ENCODE data around the gene MYL2. TPM values are rescaled to one million over a fixed set of nuclear protein-coding genes. Genes with fewer than 3 reads are reported as not detected.

Gene MYL2
- total RNA-seq, 2 donors from 2014 or later = 2.4 TPM; not detected in 1

DNA sequence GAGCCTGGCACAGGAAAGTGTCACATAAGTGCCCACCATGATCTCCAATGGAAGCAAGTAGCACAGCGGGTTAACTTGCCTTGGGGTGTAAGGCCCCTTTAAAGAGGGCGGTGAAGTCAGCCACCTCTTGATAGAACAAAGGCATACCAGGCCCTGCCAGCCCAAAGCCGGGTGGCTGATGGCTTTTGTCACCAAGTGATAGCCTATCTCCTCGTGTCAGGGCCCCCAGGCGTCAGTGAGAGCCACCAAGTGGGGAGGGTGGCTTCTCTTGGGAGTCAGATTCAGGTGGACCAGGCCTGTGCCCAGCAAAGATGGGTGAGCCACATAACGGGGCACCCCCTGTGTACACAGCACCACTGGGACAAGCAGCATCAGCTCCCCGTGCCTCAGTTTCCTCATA, 8.3 kb upstream of the MYL2 start:
- Histone ChIP-seq H3K27ac (no peak overlapping the region), H3K9me3 (no peaks in the 10 kb centered on the region), H3K4me1 (no peaks in the 10 kb centered on the region), H3K36me3 (no peaks in the 10 kb centered on the region), H3K9ac (ENCODE audit: low read depth in 2 of 2, low read length in 2 of 2) (no peak overlapping the region), H3K27me3 (no peaks in the 10 kb centered on the region), H3K4me3 (no peak overlapping the region)
- TF ChIP-seq, protein P1, sequence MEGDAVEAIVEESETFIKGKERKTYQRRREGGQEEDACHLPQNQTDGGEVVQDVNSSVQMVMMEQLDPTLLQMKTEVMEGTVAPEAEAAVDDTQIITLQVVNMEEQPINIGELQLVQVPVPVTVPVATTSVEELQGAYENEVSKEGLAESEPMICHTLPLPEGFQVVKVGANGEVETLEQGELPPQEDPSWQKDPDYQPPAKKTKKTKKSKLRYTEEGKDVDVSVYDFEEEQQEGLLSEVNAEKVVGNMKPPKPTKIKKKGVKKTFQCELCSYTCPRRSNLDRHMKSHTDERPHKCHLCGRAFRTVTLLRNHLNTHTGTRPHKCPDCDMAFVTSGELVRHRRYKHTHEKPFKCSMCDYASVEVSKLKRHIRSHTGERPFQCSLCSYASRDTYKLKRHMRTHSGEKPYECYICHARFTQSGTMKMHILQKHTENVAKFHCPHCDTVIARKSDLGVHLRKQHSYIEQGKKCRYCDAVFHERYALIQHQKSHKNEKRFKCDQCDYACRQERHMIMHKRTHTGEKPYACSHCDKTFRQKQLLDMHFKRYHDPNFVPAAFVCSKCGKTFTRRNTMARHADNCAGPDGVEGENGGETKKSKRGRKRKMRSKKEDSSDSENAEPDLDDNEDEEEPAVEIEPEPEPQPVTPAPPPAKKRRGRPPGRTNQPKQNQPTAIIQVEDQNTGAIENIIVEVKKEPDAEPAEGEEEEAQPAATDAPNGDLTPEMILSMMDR (IDR thresholded peaks at IDR 0.05) = no peak
- intact Hi-C loops (cut with DNase I) = no loop called here
- no peak for DNase-seq

DNA sequence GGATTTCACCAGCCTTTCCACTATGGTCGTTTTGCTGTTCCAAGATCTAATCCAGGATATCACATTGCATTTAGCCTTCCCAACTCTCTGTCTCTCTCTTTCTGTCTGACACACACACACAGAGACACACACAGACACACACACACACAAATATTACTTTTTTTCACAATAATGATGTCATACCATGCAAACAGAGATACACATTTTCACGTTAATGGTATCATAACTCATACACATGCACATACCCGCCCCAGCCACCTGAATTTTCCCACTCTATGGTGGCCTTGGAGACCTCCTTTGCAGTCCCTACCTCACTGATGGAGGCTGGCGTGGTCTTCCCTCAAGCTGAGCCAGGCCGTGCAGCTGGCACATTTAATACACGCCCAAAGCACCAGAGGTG, 7.2 kb upstream of the MYL2 start:
- H3K4me3 ChIP-seq = no peak overlapping the region
- no peaks in the 10 kb centered on the region for H3K36me3 ChIP-seq
- no peaks in the 10 kb centered on the region for H3K27me3 ChIP-seq
- no peaks in the 10 kb centered on the region for H3K4me1 ChIP-seq
- H3K9me3 ChIP-seq = no peaks in the 10 kb centered on the region
- H3K27ac ChIP-seq = no peak overlapping the region
- no peak overlapping the region for H3K9ac ChIP-seq (ENCODE audit: low read depth in 2 of 2, low read length in 2 of 2)
- TF ChIP-seq, protein P1 (IDR thresholded peaks at IDR 0.05) = no peak
- intact Hi-C loops (cut with DNase I) = no loop called here
- DNase-seq = no peak

DNA sequence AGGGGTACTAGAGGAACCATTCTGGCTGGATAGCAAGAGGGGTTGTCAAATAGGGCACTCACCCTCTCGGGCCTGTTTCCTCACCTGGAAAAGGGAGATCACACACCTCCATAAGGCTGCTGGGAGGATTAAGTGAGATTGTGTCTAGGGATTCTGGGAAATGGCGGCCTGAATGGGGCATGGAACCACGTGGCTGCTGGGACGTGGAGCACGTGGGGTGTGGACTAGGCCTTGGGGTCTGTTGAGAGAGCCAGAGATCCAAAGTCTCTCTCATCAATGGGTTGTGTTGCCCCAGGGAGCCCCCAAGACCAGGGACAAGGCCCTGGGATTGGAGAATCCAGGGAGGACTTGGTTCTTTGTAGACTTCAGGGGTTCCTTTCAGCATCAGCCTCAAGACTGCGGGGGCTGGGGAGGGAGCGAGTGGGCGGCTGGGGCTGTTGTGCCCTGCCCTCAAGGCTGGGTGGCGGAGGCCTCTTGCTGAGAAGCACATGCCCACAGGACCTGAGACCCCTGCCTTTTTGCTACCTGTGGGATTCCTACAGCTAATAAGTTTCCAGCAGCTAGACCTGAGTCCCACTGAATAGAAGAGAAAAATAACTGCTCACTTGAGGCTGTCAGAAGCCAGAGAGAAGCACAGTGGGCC, 3.4 kb upstream of the MYL2 start:
- H3K27me3 ChIP-seq = no peaks in the 10 kb centered on the region

DNA sequence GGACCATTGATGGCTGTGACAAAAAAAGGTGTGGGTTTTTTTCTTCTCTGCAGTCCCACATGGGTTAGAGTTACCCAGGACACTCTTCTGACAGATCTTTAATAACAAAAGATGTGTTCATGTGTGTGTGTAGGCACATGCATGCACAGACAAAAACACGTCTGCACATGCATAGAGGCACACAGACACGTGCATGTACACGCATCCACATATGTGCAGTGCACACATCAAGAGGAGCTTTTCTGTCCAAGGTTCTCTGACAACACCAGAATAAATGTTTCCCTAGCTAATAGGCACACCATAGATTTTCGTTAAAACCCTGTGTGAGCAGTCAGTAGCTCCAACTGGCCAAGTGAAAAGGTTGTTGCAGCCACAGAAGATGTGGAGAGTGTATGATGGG, 2.8 kb upstream of the MYL2 start:
- TF ChIP-seq, protein P1 (IDR thresholded peaks at IDR 0.05) = no peak
- Histone ChIP-seq H3K9me3 (no peaks in the 10 kb centered on the region), H3K27me3 (no peaks in the 10 kb centered on the region), H3K27ac (no peak overlapping the region), H3K9ac (ENCODE audit: low read depth in 2 of 2, low read length in 2 of 2) (no peak overlapping the region), H3K36me3 (no peaks in the 10 kb centered on the region), H3K4me3 (no peak overlapping the region), H3K4me1 (no peaks in the 10 kb centered on the region)
- no peak for DNase-seq
- intact Hi-C loops (cut with DNase I) = no loop called here

More for the DNA sequence above, 3.4 kb upstream of the MYL2 start:
- Histone ChIP-seq H3K9me3 (no peaks in the 10 kb centered on the region), H3K4me3 (no peak overlapping the region), H3K4me1 (no peaks in the 10 kb centered on the region), H3K27ac (no peak overlapping the region), H3K9ac (ENCODE audit: low read depth in 2 of 2, low read length in 2 of 2) (no peak overlapping the region), H3K36me3 (no peaks in the 10 kb centered on the region)
- TF ChIP-seq, protein P1 (IDR thresholded peaks at IDR 0.05) = no peak
- intact Hi-C loops (cut with DNase I) = no loop called here
- no peak for DNase-seq

DNA sequence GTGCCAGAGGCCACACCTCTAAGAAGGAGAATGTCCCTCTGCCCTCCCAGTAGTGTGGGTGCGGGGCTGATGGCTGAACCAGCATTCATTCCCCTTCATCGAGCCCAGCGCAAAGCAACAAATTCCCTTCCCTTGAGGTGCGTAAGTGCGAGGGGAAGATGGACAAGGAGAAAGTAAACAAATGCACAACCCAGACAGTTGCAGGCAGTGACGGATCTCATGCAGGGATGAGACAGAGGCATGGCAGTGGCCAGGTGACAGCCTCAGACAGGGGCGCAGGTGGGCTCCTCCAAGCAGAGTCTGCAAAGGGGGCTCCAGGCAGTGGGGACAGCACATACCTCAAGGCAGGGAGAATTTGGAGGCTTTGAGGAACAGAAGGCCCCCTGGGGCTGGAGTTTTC, 2.3 kb upstream of the MYL2 start:
- no peak overlapping the region for H3K4me3 ChIP-seq
- no peaks in the 10 kb centered on the region for H3K36me3 ChIP-seq
- TF ChIP-seq, protein P1 (IDR thresholded peaks at IDR 0.05) = no peak
- intact Hi-C loops (cut with DNase I) = no loop called here
- H3K27ac ChIP-seq = no peak overlapping the region
- H3K4me1 ChIP-seq = no peaks in the 10 kb centered on the region
- no peaks in the 10 kb centered on the region for H3K27me3 ChIP-seq
- no peak overlapping the region for H3K9ac ChIP-seq (ENCODE audit: low read depth in 2 of 2, low read length in 2 of 2)
- H3K9me3 ChIP-seq = no peaks in the 10 kb centered on the region
- no peak for DNase-seq

Data from colonic mucosa (tissue), 4 donors.